Astrocyte of the hippocampus (primary cell): Measurements from ENCODE around the gene MFSD12.
"Not testable (repeated sequence)": the region's sequence is repeated elsewhere in the genome, so short reads cannot be mapped to it uniquely, and the experiment has no call there.

Experiments used
- DNase-seq: peaks from one replicate; pipeline ENCODE4 v3.0.0; 2011; ENCODE audit warnings: low read depth, low spot score

MFSD12 gene

DNA sequence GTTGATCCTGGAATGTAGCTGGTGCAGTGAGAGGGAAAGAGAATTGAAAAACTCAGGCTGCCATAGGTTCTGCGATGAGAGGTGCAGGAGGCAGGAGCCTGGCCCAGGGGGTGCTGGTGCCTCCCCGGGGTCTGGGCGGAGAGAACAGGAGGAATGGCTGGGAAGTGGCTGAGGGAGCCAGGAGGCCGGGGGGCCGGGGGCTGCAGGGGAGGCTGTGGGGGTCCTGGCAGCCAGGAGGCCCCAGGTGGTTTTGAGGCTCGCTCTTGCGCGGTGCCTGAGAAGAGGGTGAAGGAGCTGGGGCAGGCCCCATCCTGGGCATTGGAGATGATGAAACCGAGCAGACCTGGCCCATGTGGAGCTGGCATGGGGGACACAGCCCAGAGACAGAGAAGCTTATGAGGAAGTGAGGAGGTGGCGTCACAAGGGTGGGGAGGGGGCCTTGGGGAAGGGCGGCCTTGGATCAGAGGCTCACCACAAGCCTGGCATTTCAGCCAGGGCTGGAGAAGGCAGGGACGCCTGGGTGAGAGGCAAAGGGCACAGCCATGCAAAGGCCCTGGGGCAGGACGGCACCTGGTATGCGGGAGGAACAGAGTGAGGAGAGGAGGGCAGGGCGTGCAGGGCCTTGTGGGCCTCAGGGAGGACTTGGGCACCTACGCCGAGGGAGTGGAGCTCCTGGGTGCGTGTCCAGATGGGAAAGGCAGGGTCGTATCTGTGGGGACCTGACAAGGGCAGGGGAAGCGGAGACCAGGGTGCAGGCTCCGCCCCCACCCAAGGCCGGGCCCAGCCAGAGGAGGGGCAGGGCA lies 19.7 kb downstream of the MFSD12 start:
- no peak for DNase-seq

DNA sequence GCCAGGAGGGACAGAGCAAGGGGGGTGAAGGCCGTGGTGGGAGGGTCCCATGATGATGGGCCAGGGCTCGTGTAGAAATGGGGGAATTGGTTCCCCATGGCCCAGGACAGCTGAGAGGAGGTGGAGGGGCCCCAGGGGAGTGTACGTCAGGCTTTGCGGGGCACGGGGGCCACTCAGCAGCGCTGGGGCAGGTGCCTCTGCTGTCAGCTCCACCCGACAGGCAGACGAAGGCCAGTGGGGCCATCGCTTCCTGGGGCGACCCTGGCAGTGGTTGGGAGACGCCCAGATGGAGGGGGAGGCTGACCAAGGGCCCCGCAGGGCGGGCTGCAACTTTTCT lies 20.3 kb downstream of the MFSD12 start:
- DNase-seq, result no peak

- no peak for DNase-seq
Measured at GRCh38 chr19:3536429-3537100, 20.8 kb downstream of the MFSD12 start.

DNA sequence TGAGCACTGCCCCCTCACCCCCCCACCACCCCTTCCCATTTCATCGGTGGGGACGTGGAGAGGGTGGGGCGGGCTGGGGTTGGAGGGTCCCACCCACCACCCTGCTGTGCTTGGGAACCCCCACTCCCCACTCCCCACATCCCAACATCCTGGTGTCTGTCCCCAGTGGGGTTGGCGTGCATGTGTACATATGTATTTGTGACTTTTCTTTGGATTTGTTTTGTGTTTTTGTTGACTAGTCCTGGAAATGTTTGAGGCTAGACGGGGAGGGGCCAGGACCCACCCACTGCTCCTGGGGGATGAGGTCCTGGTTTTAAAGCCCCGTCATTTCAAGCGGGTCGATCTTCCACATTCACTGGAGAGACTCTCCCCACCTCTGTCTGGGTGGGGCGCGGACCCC lies 21.4 kb downstream of the MFSD12 start:
- DNase-seq, result no peak

DNA sequence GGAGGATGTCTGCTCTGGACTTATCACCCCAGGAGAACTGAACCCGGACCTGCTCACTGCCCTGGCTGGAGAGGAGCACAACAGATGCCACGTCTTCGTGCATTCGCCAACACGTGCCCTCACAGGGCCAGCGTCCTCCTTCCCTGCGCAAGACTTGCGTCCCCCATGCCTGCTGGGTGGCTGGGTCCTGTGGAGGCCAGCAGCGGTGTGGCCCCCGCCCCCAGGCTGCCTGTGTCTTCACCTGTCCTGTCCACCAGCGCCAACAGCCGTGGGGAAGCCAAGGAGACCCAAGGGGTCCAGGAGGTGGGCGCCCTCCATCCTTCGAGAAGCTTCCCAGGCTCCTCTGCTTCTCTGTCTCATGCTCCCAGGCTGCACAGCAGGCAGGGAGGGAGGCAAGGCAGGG lies 21.8 kb downstream of the MFSD12 start:
- DNase-seq, result no peak

GRCh38 chr19:3535235-3535535 lies 22.2 kb downstream of the MFSD12 start:
- no peak for DNase-seq

DNA sequence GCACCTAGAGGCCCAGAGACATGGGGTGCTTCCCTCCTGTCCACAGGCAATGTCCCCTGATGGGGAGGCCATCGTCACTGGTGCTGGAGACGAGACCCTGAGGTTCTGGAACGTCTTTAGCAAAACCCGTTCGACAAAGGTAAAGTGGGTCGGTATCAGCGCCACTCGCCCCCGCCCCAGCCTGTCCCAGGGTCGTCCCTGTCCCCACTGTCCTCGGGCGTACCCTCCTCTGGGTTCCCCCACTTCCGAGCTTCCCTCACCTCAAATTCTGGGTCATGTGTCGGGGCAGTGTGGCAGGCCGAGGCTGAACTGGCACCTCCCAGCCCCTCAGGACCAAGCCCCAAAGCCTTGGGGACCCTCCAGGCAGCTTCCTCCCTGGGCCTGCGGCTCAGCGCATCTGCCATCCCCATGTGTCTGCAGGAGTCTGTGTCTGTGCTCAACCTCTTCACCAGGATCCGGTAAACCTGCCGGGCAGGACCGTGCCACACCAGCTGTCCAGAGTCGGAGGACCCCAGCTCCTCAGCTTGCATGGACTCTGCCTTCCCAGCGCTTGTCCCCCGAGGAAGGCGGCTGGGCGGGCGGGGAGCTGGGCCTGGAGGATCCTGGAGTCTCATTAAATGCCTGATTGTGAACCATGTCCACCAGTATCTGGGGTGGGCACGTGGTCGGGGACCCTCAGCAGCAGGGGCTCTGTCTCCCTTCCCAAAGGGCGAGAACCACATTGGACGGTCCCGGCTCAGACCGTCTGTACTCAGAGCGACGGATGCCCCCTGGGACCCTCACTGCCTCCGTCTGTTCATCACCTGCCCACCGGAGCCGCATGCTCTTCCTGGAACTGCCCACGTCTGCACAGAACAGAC lies 22.8 kb downstream of the MFSD12 start:
- DNase-seq, result no peak

DNA sequence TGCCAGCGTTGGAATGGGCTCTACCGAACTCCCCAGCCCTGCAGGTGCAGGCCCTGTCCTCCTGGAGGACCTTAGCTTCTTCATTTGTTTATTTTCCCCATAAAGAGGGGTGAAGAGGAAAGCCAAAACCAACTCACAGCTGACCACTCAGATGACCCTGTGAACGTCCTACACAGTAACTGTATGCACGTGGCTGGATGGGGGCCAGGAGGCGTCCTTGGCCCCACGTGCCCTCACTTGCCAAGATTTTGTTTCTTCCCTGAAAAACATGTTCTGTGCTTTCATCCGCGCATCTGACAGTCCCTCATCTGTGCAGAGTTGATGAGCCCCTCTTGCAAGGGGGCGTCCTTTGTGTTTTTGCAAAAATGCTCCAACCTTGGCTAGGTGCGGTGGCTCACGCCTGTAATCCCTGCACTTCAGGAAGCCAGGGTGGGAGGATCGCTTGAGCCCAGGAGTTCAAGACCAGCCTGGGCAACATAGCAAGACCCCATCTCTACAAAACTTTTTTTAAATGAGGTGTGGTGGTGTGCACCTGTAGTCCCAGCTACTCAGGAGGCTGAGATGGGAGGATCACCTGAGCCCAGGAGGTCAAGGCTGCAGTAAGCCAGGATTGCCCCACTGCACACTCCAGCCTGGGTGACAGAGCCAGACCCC lies 23.7 kb downstream of the MFSD12 start:
- DNase-seq, result no peak

DNA sequence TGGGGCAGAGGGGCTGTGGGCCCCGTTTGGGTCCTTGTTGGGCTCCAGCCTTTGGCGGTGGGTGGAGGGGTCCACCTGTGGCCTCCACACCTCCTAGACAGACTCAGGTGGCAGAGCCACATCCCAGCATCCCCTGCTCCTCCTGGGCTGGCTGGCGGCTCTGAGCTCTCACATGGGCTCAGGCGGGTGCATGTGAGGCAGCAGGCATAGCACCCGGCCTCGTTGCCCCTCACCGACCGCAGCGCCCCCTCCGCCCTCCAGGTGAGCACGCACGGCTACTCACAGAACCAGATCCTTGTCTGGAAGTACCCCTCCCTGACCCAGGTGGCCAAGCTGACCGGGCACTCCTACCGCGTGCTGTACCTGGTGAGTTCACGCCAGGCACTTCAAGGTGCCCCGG lies 24.4 kb downstream of the MFSD12 start:
- DNase-seq, result no peak

DNA sequence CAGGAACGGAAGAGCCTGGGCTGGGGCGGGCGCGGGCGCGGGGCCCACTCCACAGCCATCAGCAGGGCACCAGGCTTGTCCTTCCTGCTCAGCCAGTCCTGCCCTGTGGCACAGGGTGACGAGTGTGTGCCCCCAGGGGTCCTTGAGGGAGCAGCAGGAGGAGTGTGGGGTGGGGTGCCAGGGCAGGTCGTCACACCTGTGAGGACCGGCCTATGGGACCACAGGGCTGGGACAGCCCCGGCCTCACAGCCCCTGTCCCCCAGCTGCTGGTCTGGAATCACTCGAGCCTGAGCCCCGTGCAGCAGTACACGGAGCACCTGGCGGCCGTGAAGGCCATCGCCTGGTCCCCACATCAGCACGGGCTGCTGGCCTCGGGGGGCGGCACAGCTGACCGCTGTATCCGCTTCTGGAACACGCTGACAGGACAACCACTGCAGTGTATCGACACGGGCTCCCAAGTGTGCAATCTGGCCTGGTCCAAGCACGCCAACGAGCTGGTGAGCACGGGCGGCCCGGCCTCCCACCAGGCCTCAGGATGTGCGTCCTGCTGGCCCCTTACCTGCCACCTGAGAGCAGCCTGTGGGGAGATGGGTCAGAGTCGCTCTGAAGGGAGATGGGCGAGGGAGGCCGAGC lies 25.1 kb downstream of the MFSD12 start:
- DNase-seq, result no peak

GRCh38 chr19:3531716-3532115 lies 25.7 kb downstream of the MFSD12 start:
- DNase-seq, result no peak

DNA sequence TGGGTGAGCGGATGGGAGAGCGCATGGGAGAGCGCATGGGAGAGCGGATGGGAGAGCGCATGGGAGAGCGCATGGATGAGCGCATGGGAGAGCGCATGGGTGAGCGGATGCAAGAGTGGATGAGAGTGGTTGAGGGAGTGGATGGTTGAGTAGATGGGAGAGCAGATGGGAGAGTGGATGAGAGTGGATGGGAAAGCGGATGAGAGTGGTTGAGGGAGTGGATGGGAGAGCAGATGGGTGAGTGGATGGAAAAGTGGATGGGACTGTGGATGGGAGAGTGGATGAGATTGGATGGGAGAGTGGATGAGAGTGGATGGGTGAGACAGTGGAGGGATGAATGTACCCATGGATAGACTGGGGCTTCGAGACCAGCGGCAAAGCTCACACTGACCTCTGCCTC lies 27.0 kb downstream of the MFSD12 start:
- no peak for DNase-seq

GRCh38 chr19:3529299-3529698 lies 28.1 kb downstream of the MFSD12 start:
- DNase-seq, result not testable (repeated sequence)

DNA sequence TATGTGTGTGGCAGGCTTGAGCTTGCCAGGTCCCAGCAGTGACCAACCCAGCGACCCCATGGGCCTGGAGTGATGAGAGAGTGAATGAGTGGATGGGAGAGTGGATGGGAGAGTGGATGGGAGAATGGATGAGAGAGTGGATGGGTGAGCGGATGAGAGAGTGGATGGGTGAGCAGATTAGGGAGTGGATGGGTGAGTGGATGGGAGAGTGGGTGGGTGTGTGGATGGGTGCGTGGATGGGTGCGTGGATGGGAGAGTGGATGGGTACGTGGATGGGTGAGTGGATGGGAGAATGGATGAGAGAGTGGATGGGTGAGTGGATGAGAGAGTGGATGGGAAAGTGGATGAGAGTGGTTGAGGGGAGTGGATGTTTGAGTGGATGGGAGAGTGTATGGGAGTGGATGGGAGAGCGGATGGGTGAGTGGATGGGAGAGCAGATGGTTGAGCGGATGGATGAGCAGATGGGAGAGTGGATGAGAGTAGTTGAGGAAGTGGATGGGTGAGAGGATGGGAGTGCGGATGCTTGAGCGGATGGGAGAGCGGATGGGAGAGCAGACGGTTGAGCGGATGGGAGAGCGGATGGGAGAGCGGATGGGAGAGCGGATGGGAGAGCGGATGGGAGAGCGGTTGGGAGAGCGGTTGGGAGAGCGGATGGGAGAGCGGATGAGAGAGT lies 28.7 kb downstream of the MFSD12 start:
- DNase-seq, result no peak

DNA sequence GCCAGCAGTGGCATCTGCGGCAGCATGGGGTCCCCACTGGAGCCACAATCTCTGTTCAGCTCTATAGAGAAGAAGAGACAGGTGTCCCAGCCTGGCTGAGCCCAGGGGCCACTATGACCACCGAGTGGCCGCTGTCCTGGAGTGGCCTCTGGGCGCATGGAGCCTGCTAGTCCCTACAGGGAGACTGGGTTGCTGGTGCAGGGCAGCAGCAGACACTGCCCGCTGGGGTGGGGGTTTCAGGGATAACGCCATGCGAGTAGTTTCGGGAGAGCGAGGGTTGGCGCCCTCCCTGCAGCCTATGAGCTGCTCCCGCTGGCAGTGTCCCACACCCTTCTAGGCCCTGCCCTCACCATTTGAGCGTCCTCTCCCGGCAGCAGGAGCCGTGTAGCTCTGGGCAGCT lies 29.3 kb downstream of the MFSD12 start:
- DNase-seq, result no peak

DNA sequence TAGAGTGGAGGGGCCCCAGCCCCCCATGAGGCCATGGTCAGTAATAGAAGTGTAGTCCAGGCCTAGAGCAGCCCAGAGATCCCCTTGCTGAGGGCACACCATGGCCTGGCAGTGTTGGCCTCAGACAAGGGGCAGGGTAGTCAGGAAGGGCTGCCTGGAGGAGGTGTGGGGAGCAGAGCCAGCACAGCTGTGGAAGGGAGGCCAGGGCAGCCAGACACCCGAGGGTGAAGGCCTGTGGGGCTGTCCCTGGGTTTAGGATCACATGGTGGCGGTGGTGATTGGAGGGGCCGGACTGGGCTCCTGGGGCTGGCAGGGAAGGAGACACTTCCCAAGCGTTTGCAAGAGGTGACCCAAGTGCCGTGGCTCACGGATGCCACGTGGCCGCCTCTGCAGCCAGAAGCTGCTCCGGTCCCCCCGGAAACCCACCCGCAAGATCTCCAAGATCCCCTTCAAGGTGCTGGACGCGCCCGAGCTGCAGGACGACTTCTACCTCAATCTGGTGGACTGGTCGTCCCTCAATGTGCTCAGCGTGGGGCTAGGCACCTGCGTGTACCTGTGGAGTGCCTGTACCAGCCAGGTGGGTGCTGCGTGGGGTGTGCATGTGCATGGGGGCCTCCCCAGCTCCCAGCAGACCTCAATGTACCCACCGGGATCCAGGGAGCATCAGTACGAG lies 30.0 kb downstream of the MFSD12 start:
- DNase-seq, result no peak

DNA sequence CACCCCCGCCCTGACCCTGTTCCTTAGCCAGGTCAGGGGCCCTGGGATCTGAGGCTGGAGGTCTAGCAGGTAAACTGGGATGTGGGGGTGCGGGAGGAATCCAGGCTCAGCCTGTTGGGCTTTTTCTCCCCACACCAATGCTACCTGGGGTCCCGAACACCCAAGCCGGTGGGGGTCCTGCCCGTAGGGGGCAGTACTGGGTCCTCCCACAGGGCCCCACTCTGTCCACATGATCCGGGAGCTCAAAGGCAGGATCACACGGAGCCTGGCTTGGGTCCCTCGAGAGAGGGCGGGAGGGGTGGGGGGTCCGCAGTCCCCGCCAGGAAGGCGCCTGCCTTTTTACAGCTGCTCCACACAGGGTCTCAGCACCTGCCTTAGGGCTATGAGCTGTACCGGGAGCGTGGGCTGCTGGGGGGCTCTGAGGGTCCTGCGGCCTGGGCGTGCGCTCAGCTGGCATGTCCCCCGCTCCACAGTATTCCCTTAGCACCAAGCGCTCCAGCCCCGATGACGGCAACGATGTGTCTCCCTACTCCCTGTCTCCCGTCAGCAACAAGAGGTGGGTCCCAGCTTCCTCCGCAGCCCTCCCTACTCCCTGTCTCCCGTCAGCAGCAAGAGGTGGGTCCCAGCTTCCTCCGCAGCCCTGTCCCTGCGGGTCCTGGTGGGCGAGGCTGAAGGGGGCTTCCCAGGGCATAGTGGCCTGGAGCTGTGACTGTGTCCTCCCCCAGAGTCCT lies 30.7 kb downstream of the MFSD12 start:
- no peak for DNase-seq

GRCh38 chr19:3524904-3525451 lies 32.4 kb downstream of the MFSD12 start:
- no peak for DNase-seq

DNA sequence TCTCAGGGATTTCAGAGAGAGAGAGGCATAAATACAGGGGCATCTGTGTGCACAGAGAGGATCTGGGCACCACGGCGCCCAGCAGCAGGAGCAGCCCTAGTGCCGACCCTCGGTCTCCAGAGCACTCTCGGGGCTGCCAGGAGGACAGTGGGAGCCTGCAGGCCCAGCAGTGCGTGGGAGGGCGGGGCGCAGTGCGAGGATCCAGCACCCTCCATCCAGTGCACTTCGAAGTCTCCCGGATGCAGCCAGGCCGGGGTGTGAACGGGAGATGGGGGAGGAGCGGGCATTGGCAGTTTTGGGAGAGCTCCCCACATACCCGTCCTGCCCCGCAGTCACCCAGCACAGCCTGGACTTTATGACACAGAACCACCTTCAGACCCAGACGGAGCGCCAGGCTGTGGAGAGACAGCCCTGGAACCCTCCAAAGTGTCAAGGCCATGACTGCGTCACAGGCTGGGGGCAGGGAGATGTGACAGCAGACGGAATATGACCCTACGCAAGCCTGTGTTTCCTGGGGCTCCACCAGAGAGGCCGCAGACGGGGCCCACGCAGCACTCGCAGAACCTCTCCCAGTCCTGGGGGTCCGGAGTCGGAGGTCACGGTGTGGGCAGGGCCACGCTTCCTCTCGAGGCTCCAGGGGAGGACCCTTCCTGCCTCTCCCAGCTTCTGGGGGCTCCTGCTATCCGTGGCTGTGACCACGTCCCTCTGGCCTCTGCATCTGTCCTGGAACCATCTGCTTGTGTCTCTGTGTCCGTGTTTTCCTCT lies 33.1 kb downstream of the MFSD12 start:
- no peak for DNase-seq
